BJ (cell line): ENCODE data around the gene IMPDH1. TPM values are rescaled to one million over a fixed set of nuclear protein-coding genes. Genes with fewer than 3 reads are reported as not detected.
A peak's percentile ranks its signal among the peaks of the same experiment; 100 is the strongest.

ENCODE experiments used
- CTCF ChIA-PET: fragments of 350-600 bp; formaldehyde crosslinking; extraction: SDS; loops from one replicate; lab custom pipeline; 2021; ENCODE audit warnings: antibody characterized with exemption, inconsistent platforms; lab: Yijun Ruan, JAX
- POLR2A ChIA-PET: fragments of 300-600 bp; sonication (Branson Sonifier 250); formaldehyde crosslinking; extraction: SDS; loops from one replicate; lab custom pipeline; 2021; ENCODE audit warnings: antibody characterized with exemption; lab: Charles Lee
- DNase-seq: peaks from one replicate; pipeline ENCODE4 v3.0.0-alpha.2; 2011; ENCODE audit warnings: low read depth
- H3K27me3 ChIP-seq: 2 replicates; pipeline ENCODE4 v1.6.0; 2011; ENCODE audit warnings: low read length; ENCODE audit not compliant: control insufficient read depth, insufficient read depth
- H3K36me3 ChIP-seq: 2 replicates; pipeline ENCODE4 v1.5.1; 2011; ENCODE audit warnings: low read length; ENCODE audit not compliant: control insufficient read depth, insufficient read depth
- H3K4me3 ChIP-seq: 2 replicates; pipeline ENCODE4 v1.5.1; 2011; ENCODE audit warnings: low read depth, mild to moderate bottlenecking, control low read depth, low read length
- CTCF ChIP-seq: IDR thresholded peaks from 2 replicates; pipeline ENCODE4 v1.5.1; 2011; ENCODE audit warnings: low read depth, mild to moderate bottlenecking, control low read depth, inconsistent platforms, low read length, moderate library complexity; ENCODE audit not compliant: insufficient read depth
- polyA plus RNA-seq: library from polyadenylated mRNA; depleted of rRNA; stranded (reverse); fragments of >200 nt; gene quantifications from 2 replicates; pipeline ENCODE4 v1.2.3, GENCODE V29; 2011

The IMPDH1 gene
- polyA plus RNA-seq, 1 experiment: 84.5 TPM

DNA sequence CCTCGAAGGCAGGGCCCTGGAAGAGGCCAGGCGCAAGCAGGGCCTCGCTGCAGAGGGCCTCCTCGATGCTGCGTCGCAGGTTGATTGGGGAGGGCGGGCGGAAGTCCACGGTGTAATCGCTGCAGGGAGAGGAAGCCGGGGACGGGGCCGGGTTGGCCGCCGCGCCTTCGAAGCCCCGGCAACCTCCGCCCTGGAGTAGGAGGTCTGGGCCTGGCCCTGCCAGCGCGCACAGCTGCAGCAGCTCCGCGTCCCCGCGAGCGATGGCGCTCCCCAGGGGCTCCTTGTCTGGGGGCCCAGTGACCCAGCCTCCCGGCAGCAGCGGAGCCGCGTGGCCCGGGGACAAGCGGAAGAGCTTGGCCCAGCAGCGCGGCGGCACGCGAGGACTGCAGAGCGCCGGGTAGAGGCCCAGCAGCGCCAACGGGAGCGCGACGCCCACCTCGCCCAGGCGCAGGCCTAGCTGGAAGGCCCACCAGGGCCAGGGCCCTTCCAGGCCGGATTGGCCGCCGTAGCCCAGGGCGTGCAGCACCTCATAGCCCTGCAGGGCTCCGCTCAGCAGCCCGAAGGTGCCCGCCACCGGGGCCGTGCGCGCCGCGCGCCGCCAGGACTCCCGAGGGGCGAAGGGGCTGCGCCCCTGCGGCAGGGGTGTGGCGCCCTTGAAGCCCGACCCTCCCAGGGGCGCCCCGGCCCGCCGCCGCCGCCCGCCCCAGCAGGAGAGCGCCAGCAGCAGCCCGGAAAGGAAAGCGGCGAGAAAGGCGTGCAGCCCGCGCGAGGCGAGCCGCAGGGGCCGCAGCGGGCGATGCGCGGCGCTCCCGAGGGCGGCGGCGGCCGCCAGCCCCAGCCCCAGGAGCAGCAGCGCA, 58.3 kb downstream of the IMPDH1 start:
- Histone ChIP-seq H3K27me3 (peaks cover 41% of the 10 kb centered on the region), H3K36me3 (no peaks in the 10 kb centered on the region), H3K4me3 (no peak overlapping the region)
- POLR2A ChIA-PET: no interaction called here
- CTCF ChIA-PET: interaction anchor here (0.6 to 8.8 kb wide), 4 partner anchors 11 to 979 kb away, joined by 3 to 422 read pairs (median 48); partner anchors contain the start of gene PRRT4
- no peak for DNase-seq
- no peak for TF ChIP-seq CTCF

DNA sequence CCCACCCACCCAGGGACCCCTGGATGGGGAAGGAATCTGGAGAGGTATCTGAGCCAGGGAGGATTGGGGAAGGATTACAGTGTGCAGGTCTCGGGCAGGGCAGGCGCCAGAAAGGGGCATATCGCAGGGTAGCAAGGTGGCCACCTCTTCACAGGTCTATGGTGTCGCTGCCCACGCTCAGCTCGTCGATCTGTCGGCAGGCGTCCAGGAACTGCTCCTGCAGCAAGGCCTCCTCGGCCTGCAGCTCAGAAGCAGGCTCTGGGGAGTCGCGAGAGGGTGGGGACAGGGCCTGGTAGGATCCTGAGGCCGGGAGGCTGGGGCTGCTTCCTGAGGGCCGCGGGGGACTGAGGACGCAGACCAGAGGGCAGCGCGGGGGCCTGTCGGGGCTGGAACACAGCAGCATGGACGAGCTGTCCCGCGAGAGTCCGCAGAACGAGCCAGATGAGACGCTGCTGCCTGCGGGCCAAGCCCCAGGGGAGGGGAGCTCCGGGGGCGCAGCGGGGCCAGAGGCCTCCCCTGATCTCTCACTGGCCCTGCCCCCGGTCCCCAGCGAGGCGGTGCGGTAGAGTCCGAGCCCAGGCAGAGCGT, 59.0 kb downstream of the IMPDH1 start:
- Histone ChIP-seq H3K27me3 (peaks cover 41% of the 10 kb centered on the region), H3K36me3 (no peaks in the 10 kb centered on the region), H3K4me3 (no peak overlapping the region)
- POLR2A ChIA-PET: no interaction called here
- CTCF ChIA-PET: interaction anchor here (0.6 to 8.8 kb wide), 4 partner anchors 12 to 978 kb away, joined by 3 to 422 read pairs (median 48); partner anchors contain the start of gene PRRT4
- TF ChIP-seq CTCF: no peak
- no peak for DNase-seq

GRCh38 chr7:128349466-128349825, 60.3 kb downstream of the IMPDH1 start:
- no peak for TF ChIP-seq CTCF
- ChIA-PET POLR2A (interaction anchor here (0.5 kb wide), 1 partner anchor 117 kb away, joined by 6 read pairs; no protein-coding TSS in a partner anchor), CTCF (interaction anchor here (2.8 to 8.8 kb wide), 5 partner anchors 8 to 75 kb away, joined by 20 to 422 read pairs (median 35); partner anchors contain the start of gene PRRT4)
- Histone ChIP-seq H3K27me3 (peaks cover 35% of the 10 kb centered on the region), H3K36me3 (no peaks in the 10 kb centered on the region), H3K4me3 (no peak overlapping the region)
- no peak for DNase-seq

- Histone ChIP-seq H3K27me3 (peaks cover 26% of the 10 kb centered on the region), H3K4me3 (no peak overlapping the region), H3K36me3 (no peaks in the 10 kb centered on the region)
- TF ChIP-seq CTCF: peak; percentile 76
- ChIA-PET CTCF (interaction anchor here (0.6 to 8.8 kb wide), 28 partner anchors 10 to 326 kb away, joined by 3 to 422 read pairs (median 6); partner anchors contain the start of genes IMPDH1, METTL2B and PRRT4), POLR2A (interaction anchor here (0.6 kb wide), 1 partner anchor 37 kb away, joined by 4 read pairs; no protein-coding TSS in a partner anchor)
- DNase-seq: no peak
These were observed 62.1 kb downstream of the IMPDH1 start for GRCh38 chr7:128347647-128348097.

DNA sequence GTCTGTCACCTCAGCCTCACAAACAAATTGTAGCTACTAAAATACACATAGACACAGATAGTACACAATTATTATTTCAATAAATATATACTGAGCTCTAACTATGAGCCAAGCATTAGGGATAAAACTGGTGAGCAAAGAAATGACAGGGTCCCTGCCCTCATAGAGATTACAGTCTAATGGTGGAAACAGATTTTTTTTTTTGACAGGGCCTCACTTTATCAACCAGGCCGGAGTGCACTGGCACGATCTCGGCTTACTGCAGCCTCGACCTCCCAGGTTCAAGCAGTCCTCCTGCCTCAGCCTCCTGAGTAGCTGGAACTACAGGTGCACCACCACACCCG, 65.4 kb downstream of the IMPDH1 start:
- Histone ChIP-seq H3K36me3 (peaks cover 2% of the 10 kb centered on the region; the same call in 1 of the 2 replicates), H3K4me3 (no peak overlapping the region), H3K27me3 (peaks cover 10% of the 10 kb centered on the region)
- ChIA-PET POLR2A (interaction anchor here (0.6 kb wide), 1 partner anchor 80 kb away, joined by 5 read pairs; no protein-coding TSS in a partner anchor), CTCF (interaction anchor here (0.6 to 8.8 kb wide), 9 partner anchors 10 to 755 kb away, joined by 3 to 422 read pairs (median 5); no protein-coding TSS in a partner anchor)
- TF ChIP-seq CTCF: no peak
- no peak for DNase-seq
